ENCODE results near the gene GNB4.

DNA sequence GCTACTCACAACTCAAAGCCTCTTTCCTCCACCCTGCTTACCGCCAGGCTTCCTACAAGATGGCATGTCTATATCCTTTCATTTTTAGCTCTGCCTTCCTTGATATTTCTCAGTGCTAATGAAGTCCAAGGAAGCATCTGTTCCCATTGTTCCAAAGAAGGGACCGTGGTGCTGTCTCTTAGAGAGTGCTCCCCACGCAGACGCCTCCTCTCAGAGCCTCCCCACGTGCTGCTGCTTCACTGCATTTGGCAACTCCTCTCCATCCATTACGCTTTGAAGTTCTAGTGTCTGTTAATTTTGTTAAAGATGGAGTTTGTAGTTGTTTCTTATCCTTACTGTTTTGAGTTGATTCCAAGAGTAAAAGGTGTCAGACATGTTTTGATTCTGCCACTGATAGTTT is 26.2 kb downstream of the GNB4 start:
- TF ChIP-seq, protein P1, sequence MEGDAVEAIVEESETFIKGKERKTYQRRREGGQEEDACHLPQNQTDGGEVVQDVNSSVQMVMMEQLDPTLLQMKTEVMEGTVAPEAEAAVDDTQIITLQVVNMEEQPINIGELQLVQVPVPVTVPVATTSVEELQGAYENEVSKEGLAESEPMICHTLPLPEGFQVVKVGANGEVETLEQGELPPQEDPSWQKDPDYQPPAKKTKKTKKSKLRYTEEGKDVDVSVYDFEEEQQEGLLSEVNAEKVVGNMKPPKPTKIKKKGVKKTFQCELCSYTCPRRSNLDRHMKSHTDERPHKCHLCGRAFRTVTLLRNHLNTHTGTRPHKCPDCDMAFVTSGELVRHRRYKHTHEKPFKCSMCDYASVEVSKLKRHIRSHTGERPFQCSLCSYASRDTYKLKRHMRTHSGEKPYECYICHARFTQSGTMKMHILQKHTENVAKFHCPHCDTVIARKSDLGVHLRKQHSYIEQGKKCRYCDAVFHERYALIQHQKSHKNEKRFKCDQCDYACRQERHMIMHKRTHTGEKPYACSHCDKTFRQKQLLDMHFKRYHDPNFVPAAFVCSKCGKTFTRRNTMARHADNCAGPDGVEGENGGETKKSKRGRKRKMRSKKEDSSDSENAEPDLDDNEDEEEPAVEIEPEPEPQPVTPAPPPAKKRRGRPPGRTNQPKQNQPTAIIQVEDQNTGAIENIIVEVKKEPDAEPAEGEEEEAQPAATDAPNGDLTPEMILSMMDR (IDR thresholded peaks at IDR 0.05; ENCODE audit: borderline replicate concordance, extremely low read depth, low read length, poor library complexity, severe bottlenecking) = no peak
- TF ChIP-seq EZH2 (IDR thresholded peaks at IDR 0.05; ENCODE audit: borderline replicate concordance, low read depth, low read length, severe bottlenecking) = no peak

Measured in DND-41 (cell line).